ENCODE results near the gene VSTM2B.

DNA sequence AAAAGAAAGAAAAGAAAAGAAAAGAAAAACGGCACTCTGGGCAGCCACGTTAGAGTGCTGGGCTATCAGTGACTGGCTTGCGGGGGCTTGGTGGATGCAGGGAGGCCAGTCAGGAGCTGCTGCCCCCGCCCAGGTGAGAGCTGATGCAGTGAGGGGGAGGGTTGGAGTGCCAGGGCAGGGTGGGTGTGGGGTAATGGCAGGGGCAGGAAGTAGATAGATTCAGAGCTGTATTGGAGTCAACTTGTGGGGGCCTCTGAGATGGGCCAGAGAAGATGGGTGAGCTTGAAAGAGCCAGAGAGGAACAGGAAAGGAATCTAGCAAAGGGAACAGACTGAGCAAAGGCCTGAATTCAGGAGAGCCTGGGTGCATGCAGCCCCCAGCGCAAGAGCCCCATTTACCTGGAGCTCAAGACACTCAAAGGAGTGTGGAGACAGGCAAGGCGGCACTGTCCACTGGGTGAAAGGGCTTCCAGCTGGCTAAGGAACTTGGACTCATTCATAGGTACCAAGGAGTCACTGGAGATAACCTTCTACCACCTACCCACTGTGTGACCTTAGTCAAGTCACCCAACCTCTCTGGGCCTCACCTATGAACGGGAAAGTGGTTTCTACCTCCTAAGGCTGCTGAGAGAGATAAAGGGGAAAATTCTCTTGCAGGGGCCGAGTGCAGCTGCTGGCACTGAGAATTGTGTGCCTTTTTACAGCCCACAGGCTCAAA lies 20.2 kb downstream of the VSTM2B start:
- TF ChIP-seq, protein P1, sequence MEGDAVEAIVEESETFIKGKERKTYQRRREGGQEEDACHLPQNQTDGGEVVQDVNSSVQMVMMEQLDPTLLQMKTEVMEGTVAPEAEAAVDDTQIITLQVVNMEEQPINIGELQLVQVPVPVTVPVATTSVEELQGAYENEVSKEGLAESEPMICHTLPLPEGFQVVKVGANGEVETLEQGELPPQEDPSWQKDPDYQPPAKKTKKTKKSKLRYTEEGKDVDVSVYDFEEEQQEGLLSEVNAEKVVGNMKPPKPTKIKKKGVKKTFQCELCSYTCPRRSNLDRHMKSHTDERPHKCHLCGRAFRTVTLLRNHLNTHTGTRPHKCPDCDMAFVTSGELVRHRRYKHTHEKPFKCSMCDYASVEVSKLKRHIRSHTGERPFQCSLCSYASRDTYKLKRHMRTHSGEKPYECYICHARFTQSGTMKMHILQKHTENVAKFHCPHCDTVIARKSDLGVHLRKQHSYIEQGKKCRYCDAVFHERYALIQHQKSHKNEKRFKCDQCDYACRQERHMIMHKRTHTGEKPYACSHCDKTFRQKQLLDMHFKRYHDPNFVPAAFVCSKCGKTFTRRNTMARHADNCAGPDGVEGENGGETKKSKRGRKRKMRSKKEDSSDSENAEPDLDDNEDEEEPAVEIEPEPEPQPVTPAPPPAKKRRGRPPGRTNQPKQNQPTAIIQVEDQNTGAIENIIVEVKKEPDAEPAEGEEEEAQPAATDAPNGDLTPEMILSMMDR (IDR thresholded peaks at IDR 0.05; ENCODE audit: low read depth, low read length) = no peak
- no peak for TF ChIP-seq POLR2A (IDR thresholded peaks at IDR 0.05; ENCODE audit: extremely low read depth, insufficient read length)
- TF ChIP-seq, protein P2, sequence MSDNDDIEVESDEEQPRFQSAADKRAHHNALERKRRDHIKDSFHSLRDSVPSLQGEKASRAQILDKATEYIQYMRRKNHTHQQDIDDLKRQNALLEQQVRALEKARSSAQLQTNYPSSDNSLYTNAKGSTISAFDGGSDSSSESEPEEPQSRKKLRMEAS (IDR thresholded peaks at IDR 0.05; ENCODE audit: low read depth, low read length) = no peak
- no peak for TF ChIP-seq MYC (IDR thresholded peaks at IDR 0.05; ENCODE audit: low read depth, low read length)
